Effector memory CD4-positive, alpha-beta T cell (primary cell): Measurements from ENCODE around the gene USP7.
"Not testable (repeated sequence)": the region's sequence is repeated elsewhere in the genome, so short reads cannot be mapped to it uniquely, and the experiment has no call there.

ENCODE experiments used
- DNase-seq, 3 donors: peaks; one replicate each; pipeline ENCODE4 v3.0.0-alpha.2; 2020
- H3K27ac ChIP-seq: 2 replicates; pipeline ENCODE4 v1.7.0; 2013; ENCODE audit warnings: mild to moderate bottlenecking, low read length, moderate library complexity; ENCODE audit not compliant: insufficient read depth, poor library complexity, severe bottlenecking
- H3K27me3 ChIP-seq: replicated peaks from 2 replicates; pipeline ENCODE4 v1.7.0; 2013; ENCODE audit warnings: mild to moderate bottlenecking, low read length; ENCODE audit not compliant: insufficient read depth, control insufficient read depth, poor library complexity, severe bottlenecking
- H3K36me3 ChIP-seq: 2 replicates; pipeline ENCODE4 v1.7.0; 2013; ENCODE audit warnings: mild to moderate bottlenecking, low read length, moderate library complexity; ENCODE audit not compliant: control insufficient read depth, insufficient read depth
- H3K4me1 ChIP-seq: 2 replicates; pipeline ENCODE4 v1.7.0; 2013; ENCODE audit warnings: low read length, mild to moderate bottlenecking; ENCODE audit not compliant: control insufficient read depth, insufficient read depth, poor library complexity, severe bottlenecking
- H3K4me3 ChIP-seq: 2 replicates; pipeline ENCODE4 v1.7.0; 2013; ENCODE audit warnings: low read length, low read depth, mild to moderate bottlenecking; ENCODE audit not compliant: insufficient read depth, poor library complexity, severe bottlenecking
- H3K9me3 ChIP-seq: 2 replicates; pipeline ENCODE4 v1.7.0; 2013; ENCODE audit warnings: mild to moderate bottlenecking, low read length, moderate library complexity; ENCODE audit not compliant: control insufficient read depth

USP7 gene

DNA sequence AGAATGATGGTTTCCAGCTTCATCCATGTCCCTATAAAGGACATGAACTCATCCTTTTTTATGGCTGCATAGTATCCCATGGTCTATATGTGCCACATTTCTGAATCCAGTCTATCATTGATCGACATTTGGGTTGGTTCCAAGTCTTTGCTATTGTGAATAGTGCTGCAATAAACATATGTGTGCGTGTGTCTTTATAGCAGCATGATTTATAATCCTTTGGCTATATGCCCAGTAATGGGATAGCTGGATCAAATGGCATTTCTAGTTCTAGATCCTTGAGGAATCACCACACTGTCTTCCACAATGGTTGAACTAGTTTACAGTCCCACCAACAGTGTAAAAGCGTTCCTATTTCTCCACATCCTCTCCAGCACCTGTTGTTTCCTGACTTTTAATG is 12.5 kb upstream of the USP7 start:
- not testable (repeated sequence) for H3K27me3 ChIP-seq, H3K4me3 ChIP-seq, H3K9me3 ChIP-seq, H3K36me3 ChIP-seq, H3K27ac ChIP-seq, DNase-seq, H3K4me1 ChIP-seq

DNA sequence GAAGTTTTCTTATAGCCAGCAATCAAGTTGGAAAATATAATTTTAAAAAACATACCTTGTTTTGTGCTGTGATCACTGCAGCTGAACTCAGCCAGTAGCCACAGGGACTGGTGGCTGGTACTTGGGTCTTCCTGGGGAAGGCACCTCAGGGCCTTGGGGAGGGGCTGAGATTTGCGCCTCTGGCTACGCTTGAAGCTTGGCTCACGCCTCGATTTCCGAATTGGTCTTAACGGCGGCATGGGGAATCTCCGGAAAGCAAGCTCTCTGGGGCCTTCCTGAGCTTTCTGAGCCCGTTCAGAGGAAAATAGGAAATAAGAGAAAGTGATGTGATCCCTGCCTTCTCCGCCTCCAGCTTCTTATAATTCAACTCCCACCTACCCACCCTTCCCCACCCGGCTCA is 11.3 kb upstream of the USP7 start:
- no peak overlapping the region for H3K27ac ChIP-seq
- no peaks in the 10 kb centered on the region for H3K36me3 ChIP-seq
- H3K27me3 ChIP-seq: no peaks in the 10 kb centered on the region
- no peak for DNase-seq
- no peaks in the 10 kb centered on the region for H3K4me1 ChIP-seq
- no peak overlapping the region for H3K4me3 ChIP-seq
- no peaks in the 10 kb centered on the region for H3K9me3 ChIP-seq

DNA sequence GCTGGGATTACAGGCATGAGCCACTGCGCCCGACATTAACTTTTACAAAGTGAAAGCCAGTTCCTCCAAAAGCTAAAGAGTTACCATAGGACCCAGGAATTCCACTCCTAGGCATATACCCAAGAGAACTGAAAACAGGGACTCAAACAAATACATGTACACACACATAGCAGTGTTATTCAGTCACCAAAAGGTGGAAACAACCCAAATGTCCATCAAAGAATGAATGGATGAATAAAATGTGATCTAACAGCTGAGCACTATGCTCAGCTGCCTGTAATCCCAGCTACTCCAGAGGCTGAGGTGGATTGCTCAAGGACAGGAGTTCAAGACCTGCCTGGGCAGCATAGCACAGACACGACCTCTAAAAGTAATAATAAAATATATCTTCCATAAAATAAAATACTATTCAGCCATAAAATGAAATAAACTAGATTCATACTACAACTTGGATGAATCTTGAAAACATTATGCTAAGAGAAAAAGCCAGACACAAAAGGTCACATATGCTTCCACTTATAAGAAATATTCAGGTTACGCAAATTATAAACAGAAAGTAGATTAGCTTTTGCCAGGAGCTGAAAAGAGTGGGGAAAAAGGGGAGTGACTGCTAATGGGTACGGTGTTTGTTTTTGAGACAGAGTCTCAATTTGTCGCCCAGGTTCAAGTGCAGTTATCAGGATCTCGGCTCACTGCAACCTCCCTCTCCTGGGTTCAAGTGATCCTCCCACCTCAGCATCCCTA is 9.3 kb upstream of the USP7 start:
- no peaks in the 10 kb centered on the region for H3K27me3 ChIP-seq
- H3K4me1 ChIP-seq: no peaks in the 10 kb centered on the region
- no peaks in the 10 kb centered on the region for H3K36me3 ChIP-seq
- no peak for DNase-seq
- no peak overlapping the region for H3K4me3 ChIP-seq
- no peaks in the 10 kb centered on the region for H3K9me3 ChIP-seq
- no peak overlapping the region for H3K27ac ChIP-seq

DNA sequence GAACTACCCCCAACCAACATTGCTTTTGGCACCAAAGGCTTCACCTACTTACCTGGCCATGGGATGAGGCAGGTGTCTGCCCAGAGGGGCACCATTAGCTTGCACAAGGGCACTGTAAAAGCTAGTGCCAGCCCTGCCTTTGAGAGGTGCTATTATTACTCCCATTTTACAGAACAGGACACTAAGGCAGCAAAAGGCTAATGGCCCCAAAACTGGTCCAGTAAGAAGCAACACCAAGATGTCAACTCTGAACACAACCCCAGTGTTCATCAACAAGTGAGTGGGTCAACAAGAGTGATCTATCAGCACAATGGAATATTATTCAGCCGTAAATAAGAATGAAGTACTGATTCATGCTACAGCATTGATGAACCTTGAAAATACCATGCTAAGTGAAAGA is 7.7 kb upstream of the USP7 start:
- H3K4me3 ChIP-seq: no peak overlapping the region
- H3K4me1 ChIP-seq: no peaks in the 10 kb centered on the region
- no peaks in the 10 kb centered on the region for H3K36me3 ChIP-seq
- no peaks in the 10 kb centered on the region for H3K27me3 ChIP-seq
- no peak overlapping the region for H3K27ac ChIP-seq
- DNase-seq: no peak
- H3K9me3 ChIP-seq: no peaks in the 10 kb centered on the region

DNA sequence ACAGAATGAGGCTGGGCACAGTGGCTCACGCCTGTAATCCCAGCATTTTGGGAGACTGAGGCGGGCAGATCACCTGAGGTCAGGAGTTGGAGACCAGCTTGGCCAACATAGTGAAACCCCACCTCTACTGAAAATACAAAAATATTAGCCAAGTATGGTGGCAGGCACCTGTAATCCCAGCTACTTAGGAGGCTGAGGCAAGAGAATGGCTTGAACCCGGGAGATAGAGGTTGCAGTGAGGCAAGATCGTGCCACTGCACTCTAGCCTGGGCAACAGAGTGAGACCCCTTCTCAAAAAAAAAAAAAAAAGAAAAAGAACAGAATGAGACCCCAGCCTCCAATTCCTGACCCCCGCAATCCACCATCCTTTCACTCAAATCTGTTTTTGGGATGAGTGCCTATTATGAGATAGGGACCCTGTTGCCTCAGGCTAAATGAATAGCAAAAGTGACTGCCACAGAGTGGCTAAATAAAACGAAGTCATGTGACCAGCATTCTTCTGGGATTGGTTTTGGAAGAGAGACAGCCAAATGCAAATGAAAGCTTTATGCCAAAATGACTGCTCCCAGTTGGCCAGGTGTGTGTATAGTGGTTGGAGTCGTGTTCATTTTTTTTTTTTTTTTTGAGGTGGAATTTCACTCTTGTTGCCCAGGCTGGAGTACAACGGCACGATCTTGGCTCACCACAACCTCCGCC is 5.6 kb upstream of the USP7 start:
- H3K4me1 ChIP-seq, DNase-seq, H3K36me3 ChIP-seq, H3K27ac ChIP-seq, H3K27me3 ChIP-seq, H3K9me3 ChIP-seq, H3K4me3 ChIP-seq: not testable (repeated sequence)

DNA sequence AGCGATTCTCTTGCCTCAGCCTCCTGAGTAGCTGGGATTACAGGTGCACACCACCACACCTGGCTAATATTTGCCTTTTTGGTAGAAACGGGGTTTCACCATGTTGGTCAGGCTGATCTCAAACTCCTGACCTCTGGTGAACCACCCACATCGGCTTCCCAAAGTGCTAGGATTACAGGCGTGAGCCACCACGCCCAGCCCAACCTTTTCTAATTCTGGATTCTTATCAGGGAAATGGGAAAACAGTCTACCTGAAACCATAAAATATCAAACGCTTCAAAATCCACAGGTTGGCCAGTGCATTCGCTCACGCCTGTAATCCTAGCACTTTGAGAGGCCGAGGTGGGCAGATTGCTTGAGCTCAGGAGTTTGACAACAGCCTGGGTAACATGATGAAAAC is 4.3 kb upstream of the USP7 start:
- not testable (repeated sequence) for H3K4me3 ChIP-seq, H3K4me1 ChIP-seq, DNase-seq, H3K36me3 ChIP-seq, H3K27me3 ChIP-seq, H3K27ac ChIP-seq, H3K9me3 ChIP-seq

DNA sequence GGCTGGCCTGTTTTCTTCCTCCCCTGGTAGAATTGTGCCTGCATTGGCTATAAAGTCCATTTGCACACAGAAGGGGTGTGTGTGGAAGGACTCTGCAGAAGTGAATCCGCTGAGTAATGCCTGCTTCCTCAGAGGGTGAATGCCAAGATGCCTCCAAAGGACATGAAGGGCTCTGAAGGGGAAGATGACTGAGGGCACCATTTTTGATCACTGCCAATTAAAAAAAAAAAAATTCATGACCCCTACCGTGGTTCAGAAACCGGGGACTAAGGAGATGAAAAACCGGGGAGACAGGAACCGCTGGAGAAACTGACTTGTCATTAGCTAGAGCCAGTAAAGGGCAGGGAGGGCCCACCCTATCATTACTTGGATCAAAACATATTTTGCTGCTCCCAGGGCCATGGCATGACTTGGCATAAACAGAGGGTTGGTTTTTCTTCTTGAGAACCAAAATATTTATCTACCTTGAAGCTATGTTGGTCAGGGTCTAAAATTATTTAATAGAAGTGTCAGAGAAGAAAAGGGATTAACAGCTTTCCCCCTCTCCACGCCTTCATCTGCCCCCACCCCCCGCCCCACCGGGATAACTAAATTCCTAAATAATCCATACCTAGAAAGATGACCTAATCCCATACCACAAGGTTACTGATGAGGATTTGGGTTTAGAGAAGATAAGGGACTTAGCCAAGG is 3.6 kb upstream of the USP7 start:
- H3K27ac ChIP-seq: no peak overlapping the region
- no peaks in the 10 kb centered on the region for H3K36me3 ChIP-seq
- H3K4me1 ChIP-seq: peaks cover 2% of the 10 kb centered on the region
- H3K9me3 ChIP-seq: no peaks in the 10 kb centered on the region
- no peaks in the 10 kb centered on the region for H3K27me3 ChIP-seq
- H3K4me3 ChIP-seq: no peak overlapping the region
- DNase-seq: no peak

DNA sequence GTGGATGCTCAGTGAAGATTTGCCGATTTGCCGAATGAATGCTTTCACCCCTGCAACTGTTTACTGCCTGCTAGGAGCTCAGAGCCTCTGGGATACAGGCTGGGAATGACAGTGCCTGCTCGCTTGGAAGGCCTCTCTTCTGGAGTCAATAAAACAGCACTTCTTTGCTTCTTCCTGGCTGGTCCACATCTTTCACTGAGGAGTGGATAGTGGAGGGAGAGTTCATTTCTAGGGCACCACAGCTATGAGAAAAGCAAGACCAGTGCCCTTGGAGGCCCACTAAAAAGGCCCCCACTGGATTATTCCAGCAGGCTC is 3.1 kb upstream of the USP7 start:
- no peaks in the 10 kb centered on the region for H3K27me3 ChIP-seq
- no peak overlapping the region for H3K4me3 ChIP-seq
- no peaks in the 10 kb centered on the region for H3K9me3 ChIP-seq
- H3K36me3 ChIP-seq: no peaks in the 10 kb centered on the region
- no peak overlapping the region for H3K27ac ChIP-seq
- DNase-seq: no peak
- H3K4me1 ChIP-seq: peaks cover 7% of the 10 kb centered on the region

DNA sequence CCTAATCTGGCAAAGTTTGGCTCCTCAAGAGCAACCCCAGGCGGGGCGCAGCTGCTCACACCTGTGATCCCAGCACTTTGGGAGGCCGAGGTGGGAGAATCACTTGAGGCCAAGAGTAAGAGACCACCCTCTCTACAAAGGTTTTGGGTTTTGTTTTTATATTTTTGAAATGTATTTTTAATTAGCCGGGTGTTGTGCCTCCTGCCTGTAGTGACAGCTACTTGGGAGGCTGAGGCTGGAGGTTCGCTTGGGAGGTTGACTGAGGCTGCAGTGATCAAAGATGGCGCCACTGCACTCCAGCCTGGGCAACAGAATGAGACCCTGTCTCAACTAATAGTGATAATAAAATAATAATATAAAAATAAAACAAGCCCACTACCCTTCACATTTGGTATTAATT is 756 bp upstream of the USP7 start:
- H3K27ac ChIP-seq: peak overlapping the region; percentile 62
- H3K9me3 ChIP-seq: no peaks in the 10 kb centered on the region
- H3K4me3 ChIP-seq: peak overlapping the region; percentile 58
- H3K36me3 ChIP-seq: no peaks in the 10 kb centered on the region
- DNase-seq: no peak
- H3K4me1 ChIP-seq: peaks cover 30% of the 10 kb centered on the region
- no peaks in the 10 kb centered on the region for H3K27me3 ChIP-seq
